ENCODE results near the gene NANOGP8.

Gene NANOGP8

DNA sequence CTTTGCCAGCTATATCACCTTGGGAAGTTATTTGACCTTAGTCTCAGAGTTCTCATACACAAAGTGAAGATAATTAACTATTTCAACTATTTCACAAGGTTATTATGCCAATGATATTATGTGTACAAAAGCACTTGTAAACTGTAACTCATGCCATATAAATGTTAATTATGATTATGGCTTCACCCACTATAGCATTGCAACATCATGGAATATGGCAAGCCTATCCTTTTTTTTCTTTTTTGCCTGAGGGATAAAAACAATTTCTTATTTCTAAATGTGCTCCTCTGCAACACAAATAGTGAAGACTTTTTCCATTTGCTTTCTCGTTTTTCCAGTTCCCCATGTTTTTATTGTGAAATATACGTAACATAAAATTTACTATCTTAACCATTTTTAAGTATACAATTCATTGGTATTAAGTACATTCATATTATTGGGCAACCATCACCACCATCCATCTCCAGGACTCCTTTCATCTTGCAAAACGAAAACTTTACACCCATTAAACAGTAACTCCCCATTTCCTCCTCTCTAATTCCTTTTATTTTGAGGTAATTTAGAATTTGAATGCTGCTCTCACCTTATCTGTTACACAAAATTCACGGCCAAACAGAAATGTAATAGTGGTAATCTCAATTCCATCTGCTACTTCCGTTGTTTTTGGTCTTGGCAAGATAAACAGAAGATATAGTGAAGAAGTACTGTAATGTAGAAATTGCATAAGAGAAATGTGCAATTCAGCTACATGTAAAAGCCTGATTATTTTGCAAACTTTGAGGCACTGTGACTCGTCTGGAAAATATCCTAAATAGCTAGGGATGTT is 46.3 kb downstream of the NANOGP8 start:
- TF ChIP-seq YY1 (IDR thresholded peaks at IDR 0.05; ENCODE audit: insufficient read depth, insufficient read length) (no peak), SUZ12 (IDR thresholded peaks at IDR 0.05; ENCODE audit: extremely low read depth, insufficient read depth, insufficient read length) (no peak), ZNF274 (IDR thresholded peaks at IDR 0.05; ENCODE audit: low read depth, low read length) (no peak)
- no peaks in the 10 kb centered on the region for H3K4me1 ChIP-seq (ENCODE audit: insufficient read depth, insufficient read length)
- DNase-seq (ENCODE audit: low read depth, low spot score): no peak
- H3K9ac ChIP-seq (ENCODE audit: insufficient read length, low read depth): no peak overlapping the region
- no peaks in the 10 kb centered on the region for H3K36me3 ChIP-seq (ENCODE audit: insufficient read depth, insufficient read length, low read length)
- no peaks in the 10 kb centered on the region for H3K27me3 ChIP-seq (ENCODE audit: insufficient read depth, insufficient read length)
- no peak overlapping the region for H3K4me3 ChIP-seq (ENCODE audit: insufficient read length, low read depth)
- H3K9me3 ChIP-seq (ENCODE audit: insufficient read depth, low read length): no peaks in the 10 kb centered on the region

Measured in NT2/D1 (cell line).